KMS-11 (cell line): ENCODE results near the gene NR3C1.
A peak's percentile ranks its signal among the peaks of the same experiment; 100 is the strongest.

Experiments
- H2AFZ ChIP-seq: fragments of 200-600 bp; sonication (generic); 2 replicates; pipeline ENCODE4 v1.6.1; 2016; ENCODE audit warnings: antibody characterized with exemption, mixed run types, low read depth
- H3K27ac ChIP-seq: fragments of 200-600 bp; sonication (generic); 2 replicates; pipeline ENCODE4 v1.6.1; 2016; ENCODE audit warnings: mild to moderate bottlenecking, mixed run types
- H3K27me3 ChIP-seq: fragments of 200-600 bp; sonication (generic); 2 replicates; pipeline ENCODE4 v1.6.1; 2017; ENCODE audit warnings: mild to moderate bottlenecking, low read depth, mixed run types, moderate library complexity; ENCODE audit not compliant: insufficient read depth
- H3K36me3 ChIP-seq: fragments of 200-600 bp; sonication (generic); 2 replicates; pipeline ENCODE4 v1.6.1; 2017; ENCODE audit warnings: mild to moderate bottlenecking, mixed run types; ENCODE audit not compliant: insufficient read depth
- H3K4me1 ChIP-seq: fragments of 200-600 bp; sonication (generic); 2 replicates; pipeline ENCODE4 v1.6.1; 2016; ENCODE audit warnings: mild to moderate bottlenecking, low read depth, mixed run types; ENCODE audit not compliant: poor library complexity, severe bottlenecking
- H3K4me2 ChIP-seq: fragments of 200-600 bp; sonication (generic); 2 replicates; pipeline ENCODE4 v1.7.0; 2016; ENCODE audit warnings: mild to moderate bottlenecking, mixed run types
- H3K4me3 ChIP-seq: fragments of 200-600 bp; sonication (generic); IDR thresholded peaks from 2 replicates; pipeline ENCODE4 v1.6.1; 2017; ENCODE audit warnings: low read depth, low read length, mixed read lengths; ENCODE audit not compliant: insufficient read depth
- H3K79me2 ChIP-seq: fragments of 200-600 bp; sonication (generic); 2 replicates; pipeline ENCODE4 v1.6.1; 2016; ENCODE audit warnings: low read depth, mixed run types; ENCODE audit not compliant: insufficient read depth
- H3K9ac ChIP-seq: fragments of 200-600 bp; sonication (generic); 2 replicates; pipeline ENCODE4 v1.6.1; 2016; ENCODE audit warnings: mild to moderate bottlenecking, mixed run types
- H4K20me1 ChIP-seq: fragments of 200-600 bp; sonication (generic); 2 replicates; pipeline ENCODE4 v1.6.1; 2016; ENCODE audit warnings: mild to moderate bottlenecking, mixed run types; ENCODE audit not compliant: insufficient read depth
- TF ChIP-seq, protein P1 (sequence below): fragments of 200-600 bp; sonication (generic); conservative IDR thresholded peaks from 2 replicates; pipeline ENCODE4 v1.6.1; 2017; ENCODE audit warnings: low read depth, mild to moderate bottlenecking, antibody characterized with exemption, low read length, moderate library complexity, mixed read lengths

Gene NR3C1

GRCh38 chr5:143267186-143267585, 136.3 kb downstream of the NR3C1 start:
- no peak overlapping the region for H3K27ac ChIP-seq
- TF ChIP-seq, protein P1, sequence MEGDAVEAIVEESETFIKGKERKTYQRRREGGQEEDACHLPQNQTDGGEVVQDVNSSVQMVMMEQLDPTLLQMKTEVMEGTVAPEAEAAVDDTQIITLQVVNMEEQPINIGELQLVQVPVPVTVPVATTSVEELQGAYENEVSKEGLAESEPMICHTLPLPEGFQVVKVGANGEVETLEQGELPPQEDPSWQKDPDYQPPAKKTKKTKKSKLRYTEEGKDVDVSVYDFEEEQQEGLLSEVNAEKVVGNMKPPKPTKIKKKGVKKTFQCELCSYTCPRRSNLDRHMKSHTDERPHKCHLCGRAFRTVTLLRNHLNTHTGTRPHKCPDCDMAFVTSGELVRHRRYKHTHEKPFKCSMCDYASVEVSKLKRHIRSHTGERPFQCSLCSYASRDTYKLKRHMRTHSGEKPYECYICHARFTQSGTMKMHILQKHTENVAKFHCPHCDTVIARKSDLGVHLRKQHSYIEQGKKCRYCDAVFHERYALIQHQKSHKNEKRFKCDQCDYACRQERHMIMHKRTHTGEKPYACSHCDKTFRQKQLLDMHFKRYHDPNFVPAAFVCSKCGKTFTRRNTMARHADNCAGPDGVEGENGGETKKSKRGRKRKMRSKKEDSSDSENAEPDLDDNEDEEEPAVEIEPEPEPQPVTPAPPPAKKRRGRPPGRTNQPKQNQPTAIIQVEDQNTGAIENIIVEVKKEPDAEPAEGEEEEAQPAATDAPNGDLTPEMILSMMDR: no peak
- no peaks in the 10 kb centered on the region for H3K79me2 ChIP-seq
- no peak overlapping the region for H3K4me3 ChIP-seq
- H3K4me1 ChIP-seq: peaks cover 37% of the 10 kb centered on the region
- H3K4me2 ChIP-seq: no peak overlapping the region
- no peaks in the 10 kb centered on the region for H3K36me3 ChIP-seq
- no peaks in the 10 kb centered on the region for H4K20me1 ChIP-seq
- H3K27me3 ChIP-seq: no peaks in the 10 kb centered on the region
- H3K9ac ChIP-seq: no peak overlapping the region
- H2AFZ ChIP-seq: no peak overlapping the region

DNA sequence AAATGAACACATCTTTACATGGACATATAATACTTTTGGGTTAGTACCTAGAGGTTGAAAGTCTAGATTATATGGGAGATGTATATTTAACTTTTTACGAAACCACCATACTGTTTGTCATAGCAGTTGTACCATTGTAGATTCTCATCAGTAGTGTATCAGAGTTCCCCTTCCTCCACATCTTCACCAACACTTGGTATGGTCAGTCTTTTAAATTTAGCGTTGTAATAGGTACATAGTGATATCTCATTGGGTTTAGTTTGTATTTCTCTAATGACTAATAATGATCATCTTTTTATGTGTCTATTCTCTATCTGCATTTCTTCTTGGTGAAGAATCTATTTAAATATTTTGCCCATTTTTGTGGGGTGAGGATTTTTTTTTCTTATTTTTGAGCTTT, 137.5 kb downstream of the NR3C1 start:
- H3K27ac ChIP-seq: no peak overlapping the region
- no peaks in the 10 kb centered on the region for H3K27me3 ChIP-seq
- H3K4me2 ChIP-seq: no peak overlapping the region
- no peak overlapping the region for H3K4me3 ChIP-seq
- H3K9ac ChIP-seq: no peak overlapping the region
- H2AFZ ChIP-seq: no peak overlapping the region
- TF ChIP-seq, protein P1: no peak
- peaks cover 29% of the 10 kb centered on the region for H3K4me1 ChIP-seq
- no peaks in the 10 kb centered on the region for H3K36me3 ChIP-seq
- H4K20me1 ChIP-seq: no peaks in the 10 kb centered on the region
- no peaks in the 10 kb centered on the region for H3K79me2 ChIP-seq

- no peak overlapping the region for H2AFZ ChIP-seq
- H3K79me2 ChIP-seq: no peaks in the 10 kb centered on the region
- H3K4me1 ChIP-seq: peaks cover 29% of the 10 kb centered on the region
- H3K4me2 ChIP-seq: peak overlapping the region; percentile 36
- no peaks in the 10 kb centered on the region for H3K36me3 ChIP-seq
- no peaks in the 10 kb centered on the region for H3K27me3 ChIP-seq
- H3K9ac ChIP-seq: no peak overlapping the region
- peak overlapping the region; percentile 30 for H3K27ac ChIP-seq
- H3K4me3 ChIP-seq: no peak overlapping the region
- no peaks in the 10 kb centered on the region for H4K20me1 ChIP-seq
- TF ChIP-seq, protein P1: no peak
Measured at GRCh38 chr5:143263272-143263810, 140.1 kb downstream of the NR3C1 start.

DNA sequence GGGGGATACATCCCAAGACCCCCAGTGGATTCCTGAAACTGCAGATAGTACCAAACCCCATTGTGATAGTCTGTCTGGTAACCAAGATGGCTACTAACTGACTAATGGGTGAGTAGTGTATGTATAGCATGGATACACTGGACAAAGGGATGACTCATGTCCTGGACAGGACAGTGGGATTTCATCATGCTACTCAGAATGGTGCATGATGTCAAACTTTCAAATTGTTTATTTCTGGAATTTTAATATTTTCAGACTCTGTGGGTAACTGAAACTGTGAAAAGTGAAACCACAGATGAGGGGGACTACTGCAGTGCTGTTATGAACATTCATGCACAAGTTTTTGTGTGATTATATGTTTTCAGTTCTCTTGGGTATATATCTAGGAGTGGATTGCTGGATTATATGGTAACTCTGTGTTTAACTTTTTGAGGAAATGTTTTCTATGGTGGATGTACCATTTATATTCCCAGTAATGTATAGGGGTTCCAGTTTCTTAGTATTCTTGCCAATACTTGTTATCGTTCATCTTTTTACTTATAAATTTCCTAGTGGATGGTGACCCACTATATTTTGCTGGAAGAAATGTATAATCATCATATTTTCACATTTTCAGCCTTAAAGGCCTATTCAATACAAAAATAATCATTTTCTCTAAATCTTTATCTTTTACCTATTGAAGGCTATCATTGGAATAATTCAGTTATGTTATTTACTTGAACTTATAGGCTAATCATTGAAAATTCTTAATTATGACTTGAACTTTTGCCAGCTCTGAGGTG, 140.9 kb downstream of the NR3C1 start:
- no peak overlapping the region for H3K27ac ChIP-seq
- TF ChIP-seq, protein P1: no peak
- peaks cover 29% of the 10 kb centered on the region for H3K4me1 ChIP-seq
- H3K79me2 ChIP-seq: no peaks in the 10 kb centered on the region
- no peak overlapping the region for H3K4me3 ChIP-seq
- no peaks in the 10 kb centered on the region for H3K36me3 ChIP-seq
- H4K20me1 ChIP-seq: no peaks in the 10 kb centered on the region
- H3K27me3 ChIP-seq: no peaks in the 10 kb centered on the region
- peak overlapping the region; percentile 36 for H3K4me2 ChIP-seq
- no peak overlapping the region for H2AFZ ChIP-seq
- no peak overlapping the region for H3K9ac ChIP-seq
